Measurements from ENCODE around the gene CYP39A1. TPM values are rescaled to one million over a fixed set of nuclear protein-coding genes. Genes with fewer than 3 reads are reported as not detected.

CYP39A1 gene
- total and polyA plus RNA-seq, 9 of the 15 experiments (the other 6 are each of a cell fraction or from before 2014, with no cell fraction given) = not detected

DNA sequence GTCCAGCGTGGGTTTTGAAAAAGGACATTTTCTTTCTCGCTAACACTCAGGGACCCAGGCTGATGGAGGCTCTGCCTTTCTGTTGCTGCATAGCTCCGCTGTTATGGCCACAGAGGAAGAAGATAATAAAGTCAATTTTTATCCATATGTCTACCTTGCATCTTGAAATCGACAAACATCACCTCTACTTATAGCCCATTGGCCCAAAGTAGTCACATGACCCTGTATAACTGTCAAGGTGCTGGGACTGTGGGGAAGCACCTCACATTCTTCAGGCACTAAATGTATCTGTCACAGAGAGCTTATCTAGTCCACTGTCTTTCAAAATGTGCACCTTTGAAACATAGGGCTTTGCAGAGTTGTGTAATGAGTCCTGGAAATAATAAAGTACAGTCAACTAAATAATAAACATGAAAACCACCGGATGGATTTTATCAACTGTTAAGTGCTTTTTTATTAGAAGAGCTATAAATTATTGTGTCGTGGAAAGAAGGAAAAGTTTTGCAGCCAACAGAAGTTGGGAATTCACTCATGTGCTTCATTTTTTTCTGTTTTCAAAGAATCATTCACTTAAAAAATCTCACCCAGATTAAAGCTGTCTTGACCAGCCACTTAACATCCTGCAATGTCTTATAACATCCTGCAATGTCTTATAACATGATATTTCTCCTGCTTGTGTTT is 113.7 kb downstream of the CYP39A1 start (continued):
- no peak for TF ChIP-seq ZFP30 (CRISPR knock-in tag; IDR thresholded peaks at IDR 0.05; ENCODE audit: borderline replicate concordance)
- TF ChIP-seq, protein P1, sequence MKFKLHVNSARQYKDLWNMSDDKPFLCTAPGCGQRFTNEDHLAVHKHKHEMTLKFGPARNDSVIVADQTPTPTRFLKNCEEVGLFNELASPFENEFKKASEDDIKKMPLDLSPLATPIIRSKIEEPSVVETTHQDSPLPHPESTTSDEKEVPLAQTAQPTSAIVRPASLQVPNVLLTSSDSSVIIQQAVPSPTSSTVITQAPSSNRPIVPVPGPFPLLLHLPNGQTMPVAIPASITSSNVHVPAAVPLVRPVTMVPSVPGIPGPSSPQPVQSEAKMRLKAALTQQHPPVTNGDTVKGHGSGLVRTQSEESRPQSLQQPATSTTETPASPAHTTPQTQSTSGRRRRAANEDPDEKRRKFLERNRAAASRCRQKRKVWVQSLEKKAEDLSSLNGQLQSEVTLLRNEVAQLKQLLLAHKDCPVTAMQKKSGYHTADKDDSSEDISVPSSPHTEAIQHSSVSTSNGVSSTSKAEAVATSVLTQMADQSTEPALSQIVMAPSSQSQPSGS (CRISPR knock-in tag; IDR thresholded peaks at IDR 0.05) = no peak
- TF ChIP-seq, protein P2, sequence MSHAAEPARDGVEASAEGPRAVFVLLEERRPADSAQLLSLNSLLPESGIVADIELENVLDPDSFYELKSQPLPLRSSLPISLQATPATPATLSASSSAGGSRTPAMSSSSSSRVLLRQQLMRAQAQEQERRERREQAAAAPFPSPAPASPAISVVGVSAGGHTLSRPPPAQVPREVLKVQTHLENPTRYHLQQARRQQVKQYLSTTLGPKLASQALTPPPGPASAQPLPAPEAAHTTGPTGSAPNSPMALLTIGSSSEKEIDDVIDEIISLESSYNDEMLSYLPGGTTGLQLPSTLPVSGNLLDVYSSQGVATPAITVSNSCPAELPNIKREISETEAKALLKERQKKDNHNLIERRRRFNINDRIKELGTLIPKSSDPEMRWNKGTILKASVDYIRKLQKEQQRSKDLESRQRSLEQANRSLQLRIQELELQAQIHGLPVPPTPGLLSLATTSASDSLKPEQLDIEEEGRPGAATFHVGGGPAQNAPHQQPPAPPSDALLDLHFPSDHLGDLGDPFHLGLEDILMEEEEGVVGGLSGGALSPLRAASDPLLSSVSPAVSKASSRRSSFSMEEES (CRISPR knock-in tag; IDR thresholded peaks at IDR 0.05) = peak; percentile 53; the same call in 1 of the 2 replicates

DNA sequence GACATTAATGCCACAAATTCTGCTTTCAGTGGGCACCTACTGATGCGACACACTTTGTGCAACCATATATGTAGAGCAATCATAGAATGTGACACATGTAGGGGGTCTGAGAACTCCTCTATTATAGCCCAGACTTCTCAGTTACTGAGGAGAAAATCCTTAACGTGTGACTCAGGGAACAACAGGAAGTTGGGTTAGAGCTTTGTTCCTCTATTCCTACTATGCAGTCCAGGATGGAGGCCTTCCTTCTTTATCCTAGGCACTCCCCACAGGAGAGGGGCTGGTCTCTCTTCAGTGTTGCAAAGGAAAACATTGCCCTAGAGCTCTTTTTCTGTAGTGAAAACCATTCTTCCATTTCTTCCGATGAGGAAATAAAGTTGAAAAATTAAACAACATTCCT is 121.7 kb downstream of the CYP39A1 start:
- Histone ChIP-seq H3K27ac (ENCODE audit: extremely low read depth, low read depth, low read length) (no peak overlapping the region), H3K36me3 (ENCODE audit: control insufficient read depth, insufficient read depth, low read length) (no peaks in the 10 kb centered on the region), H3K27me3 (ENCODE audit: control insufficient read depth in 2 of 2, insufficient read depth in 2 of 2, low read length in 2 of 2) (no peaks in the 10 kb centered on the region), H2AFZ (ENCODE audit: low read depth, low read length) (no peak overlapping the region), H3K79me2 (ENCODE audit: control insufficient read depth, insufficient read depth, low read length) (no peaks in the 10 kb centered on the region), H4K20me1 (replicated peaks; ENCODE audit: control insufficient read depth, insufficient read depth, low read length) (no peaks in the 10 kb centered on the region), H3K9ac (ENCODE audit: insufficient read depth in 1 of 2, low read depth in 2 of 2, low read length in 2 of 2) (no peak overlapping the region), H3K4me1 (replicated peaks in 1 of 2; ENCODE audit: control insufficient read depth in 2 of 2, insufficient read depth in 2 of 2, low read length in 2 of 2) (no peaks in the 10 kb centered on the region), H3K4me2 (ENCODE audit: insufficient read depth, low read length) (no peak overlapping the region), H3K9me1 (ENCODE audit: control insufficient read depth, insufficient read depth, low read length) (no peaks in the 10 kb centered on the region), H3K4me3 (no peak overlapping the region), H3K9me3 (replicated peaks; ENCODE audit: control insufficient read depth, insufficient read depth, low read depth, low read length) (no peaks in the 10 kb centered on the region)
- ChIA-PET CTCF (ENCODE audit: low intra/inter-chr PET ratio) (no interaction called here), POLR2A (interaction anchor here (0.7 kb wide), 1 partner anchor 33 kb away, joined by 3 read pairs; no protein-coding TSS in a partner anchor)
- in situ Hi-C loops (cut with MboI) = no loop called here
- intact Hi-C loops (cut with micrococcal nuclease) = no loop called here
- ATAC-seq (no peak), DNase-seq (ENCODE audit: extremely low read depth in 1 of 4, low spot score in 3 of 4) (no peak), FAIRE-seq (no peak)
- 3% methylated on average over 3 of the region's 3 CpGs for WGBS (ENCODE audit: insufficient coverage, low coverage, missing lambda C conversion rate)
- no TSS peak for BruUV-seq (replicated peaks)
- TF ChIP-seq NCOR1 (IDR thresholded peaks at IDR 0.05) (no peak), RFX5 (IDR thresholded peaks at IDR 0.05; ENCODE audit: low read depth, low read length) (no peak), CREB1 (IDR thresholded peaks at IDR 0.05) (no peak), CREB1 (CRISPR knock-in tag; IDR thresholded peaks at IDR 0.05) (no peak), TOE1 (IDR thresholded peaks at IDR 0.05; ENCODE audit: borderline replicate concordance) (no peak), TOE1 (CRISPR knock-in tag; IDR thresholded peaks at IDR 0.05; ENCODE audit: borderline replicate concordance, low read depth) (no peak), TGIF2 (CRISPR knock-in tag; IDR thresholded peaks at IDR 0.05) (no peak), BRF1 (IDR thresholded peaks at IDR 0.05; ENCODE audit: borderline replicate concordance, extremely low read depth, insufficient read length) (no peak), MEF2A (IDR thresholded peaks at IDR 0.05; ENCODE audit: control insufficient read depth, low read depth, low read length) (no peak), MAFF (IDR thresholded peaks at IDR 0.05; ENCODE audit: low read length) (no peak), CHCHD3 (CRISPR knock-in tag; IDR thresholded peaks at IDR 0.05) (no peak)
- TF ChIP-seq, protein P3, sequence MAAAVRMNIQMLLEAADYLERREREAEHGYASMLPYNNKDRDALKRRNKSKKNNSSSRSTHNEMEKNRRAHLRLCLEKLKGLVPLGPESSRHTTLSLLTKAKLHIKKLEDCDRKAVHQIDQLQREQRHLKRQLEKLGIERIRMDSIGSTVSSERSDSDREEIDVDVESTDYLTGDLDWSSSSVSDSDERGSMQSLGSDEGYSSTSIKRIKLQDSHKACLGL (CRISPR knock-in tag; IDR thresholded peaks at IDR 0.05; ENCODE audit: borderline replicate concordance, poor library complexity, severe bottlenecking) = no peak
- TF ChIP-seq, protein P4, sequence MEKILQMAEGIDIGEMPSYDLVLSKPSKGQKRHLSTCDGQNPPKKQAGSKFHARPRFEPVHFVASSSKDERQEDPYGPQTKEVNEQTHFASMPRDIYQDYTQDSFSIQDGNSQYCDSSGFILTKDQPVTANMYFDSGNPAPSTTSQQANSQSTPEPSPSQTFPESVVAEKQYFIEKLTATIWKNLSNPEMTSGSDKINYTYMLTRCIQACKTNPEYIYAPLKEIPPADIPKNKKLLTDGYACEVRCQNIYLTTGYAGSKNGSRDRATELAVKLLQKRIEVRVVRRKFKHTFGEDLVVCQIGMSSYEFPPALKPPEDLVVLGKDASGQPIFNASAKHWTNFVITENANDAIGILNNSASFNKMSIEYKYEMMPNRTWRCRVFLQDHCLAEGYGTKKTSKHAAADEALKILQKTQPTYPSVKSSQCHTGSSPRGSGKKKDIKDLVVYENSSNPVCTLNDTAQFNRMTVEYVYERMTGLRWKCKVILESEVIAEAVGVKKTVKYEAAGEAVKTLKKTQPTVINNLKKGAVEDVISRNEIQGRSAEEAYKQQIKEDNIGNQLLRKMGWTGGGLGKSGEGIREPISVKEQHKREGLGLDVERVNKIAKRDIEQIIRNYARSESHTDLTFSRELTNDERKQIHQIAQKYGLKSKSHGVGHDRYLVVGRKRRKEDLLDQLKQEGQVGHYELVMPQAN (IDR thresholded peaks at IDR 0.05; ENCODE audit: borderline replicate concordance) = no peak

Measured in K562 (cell line).